ENCODE results near the gene DTNBP1. TPM values are rescaled to one million over a fixed set of nuclear protein-coding genes. Genes with fewer than 3 reads are reported as not detected.

DTNBP1 gene
- polyA plus RNA-seq, 1 experiment, result 19.1 TPM

GRCh38 chr6:15490242-15491100 lies 172.4 kb downstream of the DTNBP1 start:
- ChIA-PET POLR2A (no interaction called here), CTCF (interaction anchor here (0.6 to 1.4 kb wide), 5 partner anchors 8 to 1610 kb away, joined by 3 to 5 read pairs (median 3); no protein-coding TSS in a partner anchor)
- no peak for TF ChIP-seq CTCF (IDR thresholded peaks at IDR 0.05; ENCODE audit: insufficient read depth, low read depth, low read length)
- DNase-seq (ENCODE audit: low read depth), result no peak
- H3K27me3 ChIP-seq (ENCODE audit: control insufficient read depth, insufficient read depth, low read length), result no peaks in the 10 kb centered on the region
- H3K4me3 ChIP-seq (ENCODE audit: low read depth, low read length), result no peak overlapping the region
- H3K36me3 ChIP-seq (ENCODE audit: control insufficient read depth, insufficient read depth, low read length), result peaks cover 12% of the 10 kb centered on the region

- peaks cover 10% of the 10 kb centered on the region for H3K36me3 ChIP-seq (ENCODE audit: control insufficient read depth, insufficient read depth, low read length)
- POLR2A ChIA-PET, result no interaction called here
- no peak for DNase-seq (ENCODE audit: low read depth)
- H3K27me3 ChIP-seq (ENCODE audit: control insufficient read depth, insufficient read depth, low read length), result no peaks in the 10 kb centered on the region
- CTCF ChIA-PET, result interaction anchor here (1.3 to 1.4 kb wide), 2 partner anchors 48 to 240 kb away, joined by 3 read pairs; no protein-coding TSS in a partner anchor
- no peak for TF ChIP-seq CTCF (IDR thresholded peaks at IDR 0.05; ENCODE audit: insufficient read depth, low read depth, low read length)
- no peak overlapping the region for H3K4me3 ChIP-seq (ENCODE audit: low read depth, low read length)
Observed at GRCh38 chr6:15489261-15489962, 173.4 kb downstream of the DTNBP1 start.

GRCh38 chr6:15487262-15487661 lies 175.6 kb downstream of the DTNBP1 start:
- POLR2A ChIA-PET, result no interaction called here
- Histone ChIP-seq H3K27me3 (ENCODE audit: control insufficient read depth, insufficient read depth, low read length) (no peaks in the 10 kb centered on the region), H3K4me3 (ENCODE audit: low read depth, low read length) (no peak overlapping the region), H3K36me3 (ENCODE audit: control insufficient read depth, insufficient read depth, low read length) (peaks cover 10% of the 10 kb centered on the region)
- DNase-seq (ENCODE audit: low read depth), result no peak
- no peak for TF ChIP-seq CTCF (IDR thresholded peaks at IDR 0.05; ENCODE audit: insufficient read depth, low read depth, low read length)
- CTCF ChIA-PET, result no interaction called here

- TF ChIP-seq CTCF (IDR thresholded peaks at IDR 0.05; ENCODE audit: insufficient read depth, low read depth, low read length), result no peak
- H3K36me3 ChIP-seq (ENCODE audit: control insufficient read depth, insufficient read depth, low read length), result peaks cover 10% of the 10 kb centered on the region
- DNase-seq (ENCODE audit: low read depth), result no peak
- no peaks in the 10 kb centered on the region for H3K27me3 ChIP-seq (ENCODE audit: control insufficient read depth, insufficient read depth, low read length)
- POLR2A ChIA-PET, result no interaction called here
- no peak overlapping the region for H3K4me3 ChIP-seq (ENCODE audit: low read depth, low read length)
- CTCF ChIA-PET, result no interaction called here
Observed at GRCh38 chr6:15485936-15486335, 176.9 kb downstream of the DTNBP1 start.

GRCh38 chr6:15484821-15485220 lies 178.0 kb downstream of the DTNBP1 start:
- Histone ChIP-seq H3K4me3 (ENCODE audit: low read depth, low read length) (no peak overlapping the region), H3K27me3 (ENCODE audit: control insufficient read depth, insufficient read depth, low read length) (no peaks in the 10 kb centered on the region), H3K36me3 (ENCODE audit: control insufficient read depth, insufficient read depth, low read length) (peaks cover 10% of the 10 kb centered on the region)
- DNase-seq (ENCODE audit: low read depth), result no peak
- ChIA-PET POLR2A (no interaction called here), CTCF (no interaction called here)
- no peak for TF ChIP-seq CTCF (IDR thresholded peaks at IDR 0.05; ENCODE audit: insufficient read depth, low read depth, low read length)

Data from BJ (cell line).